NCI-H1105 (cell line): ENCODE data around the gene DNASE2B.

Experiments used
- DNase-seq: peaks from one replicate; lab custom pipeline; 2025; lab: John Stamatoyannopoulos, UW

Gene DNASE2B

DNA sequence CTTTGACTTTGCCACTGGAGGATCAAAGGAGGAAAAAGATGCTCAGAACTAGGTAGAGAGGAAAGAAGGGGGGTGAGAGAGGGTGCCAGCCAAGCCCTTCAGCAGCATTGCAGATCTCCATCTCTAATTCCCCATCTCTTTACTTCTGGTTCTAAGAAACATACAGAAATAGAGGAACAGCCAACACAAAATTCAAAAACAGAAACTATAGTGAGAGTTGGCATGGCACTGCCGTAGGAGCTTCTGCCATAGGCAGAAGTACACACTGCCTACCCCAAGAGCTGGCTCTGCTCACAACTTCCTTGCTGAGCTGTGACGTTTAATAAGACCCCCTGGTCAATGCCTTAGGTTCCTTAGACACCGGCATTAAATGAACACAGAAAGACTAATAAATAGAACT lies 54.2 kb downstream of the DNASE2B start:
- DNase-seq, result no peak

DNA sequence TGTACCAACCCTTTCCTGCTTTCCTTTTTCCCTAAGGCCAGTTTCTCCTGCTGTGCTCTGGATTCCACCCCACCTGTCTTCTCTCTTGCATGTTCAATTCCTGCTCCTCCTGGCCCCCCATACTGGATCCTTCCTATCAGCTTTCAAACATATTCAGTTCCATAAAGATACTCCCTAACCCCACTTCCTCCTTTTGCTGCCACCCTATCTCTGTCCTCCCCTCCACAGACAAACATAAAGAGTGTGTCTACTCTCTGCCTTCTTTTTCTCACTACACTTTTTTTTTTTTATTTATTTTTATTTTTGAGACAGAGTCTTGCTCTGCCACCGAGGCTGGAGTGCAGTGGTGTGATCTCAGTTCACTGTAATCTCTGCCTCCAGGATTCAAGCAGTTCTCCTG lies 63.8 kb downstream of the DNASE2B start:
- no peak for DNase-seq
